Panc1 (cell line): ENCODE data around the gene EYA2. TPM values are rescaled to one million over a fixed set of nuclear protein-coding genes. Genes with fewer than 3 reads are reported as not detected.

Source experiments
- ATAC-seq: fragments of 200-7000 bp; cut with Tn5 transposase; 2 replicates; pipeline ENCODE4 v1.9.1; 2020; ENCODE audit warnings: mild to moderate bottlenecking, moderate library complexity
- BruUV-seq: library from RNA; stranded (reverse); fragments of 400-500 nt; replicated peaks from 2 replicates; lab custom pipeline; 2021; lab: Mats Ljungman, UMichigan
- CTCF ChIA-PET: fragments of 300-600 bp; sonication (Branson Sonifier 250); formaldehyde crosslinking; loops from one replicate; lab custom pipeline; 2022; ENCODE audit warnings: antibody characterized with exemption; lab: Charles Lee
- POLR2A ChIA-PET: fragments of 300-600 bp; sonication (Branson Sonifier 250); formaldehyde crosslinking; loops from one replicate; lab custom pipeline; 2022; ENCODE audit warnings: antibody characterized with exemption; lab: Charles Lee
- DNase-seq: peaks from one replicate; pipeline ENCODE4 v3.0.0-alpha.2; 2010; ENCODE audit warnings: low read depth, low spot score
- H3K27ac ChIP-seq: 2 replicates; pipeline ENCODE4 v1.5.1; 2011; ENCODE audit warnings: mild to moderate bottlenecking, low read length, inconsistent platforms
- H3K27me3 ChIP-seq: fragments of 200-500 bp; sonication (Bioruptor generic); 2 replicates; pipeline ENCODE4 v1.6.0; 2014; ENCODE audit warnings: low read length, inconsistent platforms; ENCODE audit not compliant: control insufficient read depth, insufficient read depth
- H3K36me3 ChIP-seq: fragments of 200-500 bp; sonication (Bioruptor generic); 2 replicates; pipeline ENCODE4 v1.5.1; 2014; ENCODE audit warnings: inconsistent platforms, mild to moderate bottlenecking, low read length, moderate library complexity; ENCODE audit not compliant: control insufficient read depth, insufficient read depth
- H3K4me1 ChIP-seq: 2 replicates; pipeline ENCODE4 v1.5.1; 2011; ENCODE audit warnings: inconsistent platforms, mild to moderate bottlenecking, low read length, moderate library complexity; ENCODE audit not compliant: control insufficient read depth, insufficient read depth
- H3K4me3 ChIP-seq, 2 experiments: 2 replicates each; pipeline ENCODE4 v1.5.1; 2011 to 2012; ENCODE audit warnings: low read depth in 2 of 2, low read length in 2 of 2, mild to moderate bottlenecking in 2 of 2, inconsistent platforms in 1 of 2, moderate library complexity in 1 of 2
- H3K9me3 ChIP-seq: fragments of 200-500 bp; sonication (Bioruptor generic); 2 replicates; pipeline ENCODE4 v1.5.1; 2014; ENCODE audit warnings: low read depth, mild to moderate bottlenecking, inconsistent platforms, low read length, moderate library complexity; ENCODE audit not compliant: control insufficient read depth, insufficient read depth
- POLR2AphosphoS5 ChIP-seq: IDR thresholded peaks from 2 replicates; pipeline ENCODE4 v1.6.1; 2012; ENCODE audit warnings: mild to moderate bottlenecking, low read depth, low read length, moderate library complexity
- SIN3A ChIP-seq: IDR thresholded peaks from 2 replicates; pipeline ENCODE4 v1.6.1; 2012; ENCODE audit warnings: low read depth, mild to moderate bottlenecking, low read length, moderate library complexity, borderline replicate concordance; ENCODE audit not compliant: insufficient read depth
- TCF7L2 ChIP-seq: IDR thresholded peaks from 2 replicates; pipeline ENCODE4 v1.6.1; 2011; ENCODE audit warnings: mild to moderate bottlenecking, low read depth, low read length, inconsistent platforms
- in situ Hi-C: cut with HindIII; loops from 2 replicates; pipeline ENCODE4 v1.10.0; 2016; ENCODE audit warnings: low sequenced_read_pairs, low pct_unique_long_range_greater_than_20kb
- intact Hi-C: fragments of 100-400 bp; cut with micrococcal nuclease; formaldehyde crosslinking; loops from one replicate; pipeline ENCODE4 v1.10.0; 2022; ENCODE audit not compliant: unreplicated experiment
- total RNA-seq: library from RNA; stranded (reverse); gene quantifications from one replicate; pipeline ENCODE4 v1.2.1, GENCODE V29; 2021; ENCODE audit not compliant: unreplicated experiment
- TF ChIP-seq, protein P1 (sequence below), 2 experiments: IDR thresholded peaks; 2 replicates each; pipeline ENCODE4 v1.6.1; 2011 to 2012; ENCODE audit warnings: low read depth in 2 of 2, control low read depth in 1 of 2, low read length in 1 of 2, mild to moderate bottlenecking in 1 of 2, moderate library complexity in 1 of 2; ENCODE audit not compliant: insufficient read depth in 1 of 2
- TF ChIP-seq, protein P2 (sequence below): fragments of 450-650 bp; IDR thresholded peaks from 2 replicates; pipeline ENCODE4 v1.5.1; 2017; ENCODE audit warnings: mild to moderate bottlenecking

EYA2 gene
- total RNA-seq, 1 experiment from 2014 or later, result 1.9 TPM

DNA sequence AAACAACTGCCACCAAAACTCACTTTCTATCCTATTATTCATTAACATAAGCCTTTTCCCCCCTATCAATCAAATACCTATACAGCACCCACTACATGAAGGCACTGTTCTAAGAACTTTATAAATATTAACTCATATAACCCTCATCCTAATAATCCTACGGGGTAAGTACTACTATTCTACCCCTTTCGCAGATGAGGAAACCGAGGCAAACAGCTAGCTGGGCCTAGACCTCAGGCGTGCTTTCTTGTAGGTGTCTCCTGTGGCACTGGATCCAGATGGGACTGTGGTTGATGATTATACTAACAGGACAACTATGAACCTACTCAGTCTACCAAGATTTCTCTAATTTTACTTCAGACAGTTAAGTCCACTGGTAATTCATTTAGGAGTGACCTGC, 330.2 kb downstream of the EYA2 start:
- Histone ChIP-seq H3K27ac (no peak overlapping the region), H3K4me3 (no peak overlapping the region), H3K9me3 (no peaks in the 10 kb centered on the region), H3K36me3 (peaks cover 9% of the 10 kb centered on the region), H3K4me1 (no peaks in the 10 kb centered on the region), H3K27me3 (no peaks in the 10 kb centered on the region)
- DNase-seq, result no peak
- intact Hi-C loops (no loop called here), in situ Hi-C loops (no loop called here)
- BruUV-seq, result no TSS peak
- TF ChIP-seq POLR2AphosphoS5, result no peak
- TF ChIP-seq SIN3A, result no peak
- TF ChIP-seq, protein P1, sequence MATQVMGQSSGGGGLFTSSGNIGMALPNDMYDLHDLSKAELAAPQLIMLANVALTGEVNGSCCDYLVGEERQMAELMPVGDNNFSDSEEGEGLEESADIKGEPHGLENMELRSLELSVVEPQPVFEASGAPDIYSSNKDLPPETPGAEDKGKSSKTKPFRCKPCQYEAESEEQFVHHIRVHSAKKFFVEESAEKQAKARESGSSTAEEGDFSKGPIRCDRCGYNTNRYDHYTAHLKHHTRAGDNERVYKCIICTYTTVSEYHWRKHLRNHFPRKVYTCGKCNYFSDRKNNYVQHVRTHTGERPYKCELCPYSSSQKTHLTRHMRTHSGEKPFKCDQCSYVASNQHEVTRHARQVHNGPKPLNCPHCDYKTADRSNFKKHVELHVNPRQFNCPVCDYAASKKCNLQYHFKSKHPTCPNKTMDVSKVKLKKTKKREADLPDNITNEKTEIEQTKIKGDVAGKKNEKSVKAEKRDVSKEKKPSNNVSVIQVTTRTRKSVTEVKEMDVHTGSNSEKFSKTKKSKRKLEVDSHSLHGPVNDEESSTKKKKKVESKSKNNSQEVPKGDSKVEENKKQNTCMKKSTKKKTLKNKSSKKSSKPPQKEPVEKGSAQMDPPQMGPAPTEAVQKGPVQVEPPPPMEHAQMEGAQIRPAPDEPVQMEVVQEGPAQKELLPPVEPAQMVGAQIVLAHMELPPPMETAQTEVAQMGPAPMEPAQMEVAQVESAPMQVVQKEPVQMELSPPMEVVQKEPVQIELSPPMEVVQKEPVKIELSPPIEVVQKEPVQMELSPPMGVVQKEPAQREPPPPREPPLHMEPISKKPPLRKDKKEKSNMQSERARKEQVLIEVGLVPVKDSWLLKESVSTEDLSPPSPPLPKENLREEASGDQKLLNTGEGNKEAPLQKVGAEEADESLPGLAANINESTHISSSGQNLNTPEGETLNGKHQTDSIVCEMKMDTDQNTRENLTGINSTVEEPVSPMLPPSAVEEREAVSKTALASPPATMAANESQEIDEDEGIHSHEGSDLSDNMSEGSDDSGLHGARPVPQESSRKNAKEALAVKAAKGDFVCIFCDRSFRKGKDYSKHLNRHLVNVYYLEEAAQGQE (IDR thresholded peaks at IDR 0.05; ENCODE audit: insufficient read depth in 1 of 2, low read depth in 2 of 2, low read length in 1 of 2), result no peak
- TF ChIP-seq, protein P2, sequence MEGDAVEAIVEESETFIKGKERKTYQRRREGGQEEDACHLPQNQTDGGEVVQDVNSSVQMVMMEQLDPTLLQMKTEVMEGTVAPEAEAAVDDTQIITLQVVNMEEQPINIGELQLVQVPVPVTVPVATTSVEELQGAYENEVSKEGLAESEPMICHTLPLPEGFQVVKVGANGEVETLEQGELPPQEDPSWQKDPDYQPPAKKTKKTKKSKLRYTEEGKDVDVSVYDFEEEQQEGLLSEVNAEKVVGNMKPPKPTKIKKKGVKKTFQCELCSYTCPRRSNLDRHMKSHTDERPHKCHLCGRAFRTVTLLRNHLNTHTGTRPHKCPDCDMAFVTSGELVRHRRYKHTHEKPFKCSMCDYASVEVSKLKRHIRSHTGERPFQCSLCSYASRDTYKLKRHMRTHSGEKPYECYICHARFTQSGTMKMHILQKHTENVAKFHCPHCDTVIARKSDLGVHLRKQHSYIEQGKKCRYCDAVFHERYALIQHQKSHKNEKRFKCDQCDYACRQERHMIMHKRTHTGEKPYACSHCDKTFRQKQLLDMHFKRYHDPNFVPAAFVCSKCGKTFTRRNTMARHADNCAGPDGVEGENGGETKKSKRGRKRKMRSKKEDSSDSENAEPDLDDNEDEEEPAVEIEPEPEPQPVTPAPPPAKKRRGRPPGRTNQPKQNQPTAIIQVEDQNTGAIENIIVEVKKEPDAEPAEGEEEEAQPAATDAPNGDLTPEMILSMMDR, result no peak
- no peak for TF ChIP-seq TCF7L2
- ChIA-PET CTCF (no interaction called here), POLR2A (no interaction called here)
- ATAC-seq, result no peak

DNA sequence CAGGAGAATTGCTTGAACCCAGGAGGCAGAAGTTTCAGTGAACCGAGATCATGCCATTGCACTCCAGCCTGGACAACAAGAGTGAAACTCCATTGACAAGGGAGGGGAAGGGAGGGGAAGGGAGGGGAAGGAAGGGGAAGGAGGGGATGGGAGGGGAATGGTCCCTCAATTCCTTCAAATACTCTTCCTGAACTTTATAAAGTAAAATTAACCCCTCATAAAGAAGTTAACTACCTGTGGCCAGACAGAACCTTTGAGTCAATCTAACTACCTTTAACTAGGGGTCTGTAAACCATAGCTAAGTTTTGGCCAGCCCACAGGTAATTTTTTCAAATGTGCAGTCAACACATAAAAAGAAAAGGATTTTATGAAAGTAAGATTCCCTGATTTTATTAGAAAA, 330.8 kb downstream of the EYA2 start:
- Histone ChIP-seq H3K27me3 (no peaks in the 10 kb centered on the region), H3K9me3 (no peaks in the 10 kb centered on the region), H3K4me3 (no peak overlapping the region), H3K27ac (no peak overlapping the region), H3K36me3 (peaks cover 5% of the 10 kb centered on the region), H3K4me1 (no peaks in the 10 kb centered on the region)
- POLR2A ChIA-PET, result interaction anchor here (0.5 to 0.6 kb wide), 2 partner anchors 108 to 262 kb away, joined by 3 to 5 read pairs; no protein-coding TSS in a partner anchor
- BruUV-seq, result no TSS peak
- in situ Hi-C loops (no loop called here), intact Hi-C loops (no loop called here)
- TF ChIP-seq SIN3A (no peak), TCF7L2 (no peak), POLR2AphosphoS5 (no peak)
- TF ChIP-seq, protein P1 (IDR thresholded peaks at IDR 0.05; ENCODE audit: insufficient read depth in 1 of 2, low read depth in 2 of 2, low read length in 1 of 2), result no peak
- CTCF ChIA-PET, result no interaction called here
- DNase-seq, result no peak
- no peak for ATAC-seq
